Measurements from ENCODE around the gene RLF. TPM values are rescaled to one million over a fixed set of nuclear protein-coding genes. Genes with fewer than 3 reads are reported as not detected.

The RLF gene
- total and polyA plus RNA-seq, 10 of the 15 experiments (the other 5 are each of a cell fraction or from before 2014, with no cell fraction given): 2.0 to 19.8 (median 8.7) TPM

- TF ChIP-seq, protein P1, sequence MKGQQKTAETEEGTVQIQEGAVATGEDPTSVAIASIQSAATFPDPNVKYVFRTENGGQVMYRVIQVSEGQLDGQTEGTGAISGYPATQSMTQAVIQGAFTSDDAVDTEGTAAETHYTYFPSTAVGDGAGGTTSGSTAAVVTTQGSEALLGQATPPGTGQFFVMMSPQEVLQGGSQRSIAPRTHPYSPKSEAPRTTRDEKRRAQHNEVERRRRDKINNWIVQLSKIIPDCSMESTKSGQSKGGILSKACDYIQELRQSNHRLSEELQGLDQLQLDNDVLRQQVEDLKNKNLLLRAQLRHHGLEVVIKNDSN (IDR thresholded peaks at IDR 0.05; ENCODE audit: borderline replicate concordance, extremely low read length, insufficient read depth, low read depth, low read length): no peak
- TF ChIP-seq NFIC (IDR thresholded peaks at IDR 0.05; ENCODE audit: low read depth, low read length) (no peak), MTA3 (IDR thresholded peaks at IDR 0.05; ENCODE audit: borderline replicate concordance, low read length) (no peak), CTCF (IDR thresholded peaks at IDR 0.05 in 2 of 3, conservative IDR thresholded peaks at IDR 0.05 in 1 of 3; ENCODE audit: control insufficient read depth in 2 of 3, extremely low read depth in 1 of 3, insufficient read depth in 1 of 3, low read depth in 3 of 3, low read length in 3 of 3) (0 out of 6 replicates have a peak, but pooled peaks of 1 of the 3 experiments have one; percentile 7), CHD4 (IDR thresholded peaks at IDR 0.05) (no peak), STAT3 (IDR thresholded peaks at IDR 0.05; ENCODE audit: low read depth, low read length) (no peak)
Observed at GRCh38 chr1:40161888-40162397, 756 bp downstream of the RLF start (continued).

GRCh38 chr1:40162753-40163441 lies 1.7 kb downstream of the RLF start:
- ATAC-seq (no peak), FAIRE-seq (no peak), DNase-seq (ENCODE audit: low read depth, low spot score) (no peak)
- Histone ChIP-seq H3K9me3 (replicated peaks; ENCODE audit: control insufficient read depth, insufficient read depth, low read length) (no peaks in the 10 kb centered on the region), H3K79me2 (ENCODE audit: control insufficient read depth, insufficient read depth, low read length) (peaks cover 68% of the 10 kb centered on the region), H2AFZ (ENCODE audit: control insufficient read depth, low read depth, low read length) (no peak overlapping the region), H3K4me2 (ENCODE audit: control insufficient read depth, insufficient read depth) (peak overlapping the region; percentile 92), H4K20me1 (ENCODE audit: control insufficient read depth, insufficient read depth) (peaks cover 10% of the 10 kb centered on the region; the same call in 1 of the 2 replicates), H3K9ac (ENCODE audit: control insufficient read depth, insufficient read depth, low read length) (peak overlapping the region; percentile 93), H3K27ac (ENCODE audit: control insufficient read depth, insufficient read depth) (peak overlapping the region; percentile 93; the same call in 1 of the 2 replicates), H3K4me1 (ENCODE audit: control insufficient read depth, insufficient read depth, low read length) (no peaks in the 10 kb centered on the region), H3K4me3 (peak overlapping the region; percentile 97), H3K27me3 (replicated peaks in 1 of 2; ENCODE audit: control insufficient read depth in 2 of 2, insufficient read depth in 2 of 2, low read length in 1 of 2) (no peaks in the 10 kb centered on the region), H3K36me3 (ENCODE audit: control insufficient read depth in 2 of 2, insufficient read depth in 2 of 2, low read length in 1 of 2) (no peaks in the 10 kb centered on the region)
- WGBS (ENCODE audit: insufficient coverage, insufficient replicate concordance, low lambda C conversion rate, missing lambda C conversion rate): 1% methylated on average over 4 of the region's 4 CpGs
- TF ChIP-seq HDAC2 (IDR thresholded peaks at IDR 0.05) (no peak), RAD51 (IDR thresholded peaks at IDR 0.05) (peak; percentile 47; the same call in 1 of the 2 replicates), CEBPB (IDR thresholded peaks at IDR 0.05; ENCODE audit: borderline replicate concordance in 1 of 2, low read depth in 2 of 2, low read length in 2 of 2) (no peak)
- intact Hi-C loops (cut with micrococcal nuclease; ENCODE audit: unreplicated experiment): no loop called here
- ChIA-PET CTCF (interaction anchor here (0.7 to 3.8 kb wide), 13 partner anchors 9 to 369 kb away, joined by 3 to 27 read pairs (median 6); no protein-coding TSS in a partner anchor), RAD21 (ENCODE audit: unreplicated experiment) (interaction anchor here (0.8 to 2.7 kb wide), 11 partner anchors 10 to 242 kb away, joined by 3 to 19 read pairs (median 4); no protein-coding TSS in a partner anchor), POLR2A (interaction anchor here (0.6 to 1.9 kb wide), 4 partner anchors 10 to 154 kb away, joined by 3 to 7 read pairs (median 5); partner anchors contain the start of gene COL9A2), SMC1A (ENCODE audit: uncharacterized antibody, unreplicated experiment) (interaction anchor here (0.6 to 7.0 kb wide), 10 partner anchors 8 to 808 kb away, joined by 3 to 66 read pairs (median 5); no protein-coding TSS in a partner anchor)
- BruUV-seq (replicated peaks): no TSS peak
- in situ Hi-C loops (cut with MboI): no loop called here

All from GM12878 (cell line).